HepG2 (cell line): ENCODE results near the gene KDM8. TPM values are rescaled to one million over a fixed set of nuclear protein-coding genes. Genes with fewer than 3 reads are reported as not detected.
A peak's percentile ranks its signal among the peaks of the same experiment; 100 is the strongest.

Experiments
- ATAC-seq: fragments of 200-7000 bp; cut with Tn5 transposase; 3 replicates; pipeline ENCODE4 v1.9.1; 2020; ENCODE audit warnings: mild to moderate bottlenecking, moderate library complexity
- Bru-seq: library from RNA; stranded (reverse); fragments of 400-500 nt; gene quantifications from one replicate; lab custom pipeline; 2021; lab: Mats Ljungman, UMichigan
- BruChase-seq, 2 experiments: library from RNA; stranded (reverse); fragments of 400-500 nt; gene quantifications; one replicate each; lab custom pipeline; 2021; lab: Mats Ljungman, UMichigan
- BruUV-seq: library from RNA; stranded (reverse); fragments of 400-500 nt; replicated peaks from 2 replicates; lab custom pipeline; 2021; lab: Mats Ljungman, UMichigan
- CTCF ChIA-PET: fragments of 300-600 bp; formaldehyde crosslinking; extraction: SDS; loops from one replicate; lab custom pipeline; 2021; ENCODE audit warnings: low total read pairs, inconsistent platforms, low intra/inter-chr PET ratio; lab: Yijun Ruan, JAX
- POLR2A ChIA-PET: fragments of 350-600 bp; sonication (Branson Sonifier 250); formaldehyde crosslinking; loops from one replicate; lab custom pipeline; 2020; ENCODE audit warnings: antibody characterized with exemption, inconsistent platforms; lab: Yijun Ruan, JAX
- DNase-seq: peaks from one replicate; pipeline ENCODE4 v3.0.0-alpha.2; 2015; ENCODE audit warnings: low spot score
- FAIRE-seq: peaks from 3 replicates; lab custom pipeline; 2011; peaks lifted over from hg19 to GRCh38; lab: Jason Lieb, UNC
- H2AFZ ChIP-seq: one replicate; pipeline ENCODE4 v1.6.1; 2011; ENCODE audit warnings: low read length, inconsistent platforms
- H3K27ac ChIP-seq: fragments of 300-600 bp; 3 replicates; pipeline ENCODE4 v1.8.0; 2011; ENCODE audit warnings: mixed run types, mild to moderate bottlenecking, mixed read lengths, low read length, inconsistent platforms; ENCODE audit not compliant: insufficient read depth; ENCODE audit errors: extremely low read length
- H3K27me3 ChIP-seq, 2 experiments: fragments of 200-600 bp in 1 of 2; 2 replicates in 1 of 2; 3 replicates in 1 of 2; pipeline versions ENCODE4 v1.6.0 to v1.8.0; 2011; ENCODE audit warnings: low read length in 2 of 2, mild to moderate bottlenecking in 2 of 2, moderate library complexity in 2 of 2, inconsistent platforms in 1 of 2; ENCODE audit not compliant: insufficient read depth in 2 of 2, control insufficient read depth in 1 of 2
- H3K36me3 ChIP-seq, 2 experiments: fragments of 200-600 bp in 1 of 2; replicated peaks in 1 of 2; 2 replicates in 1 of 2; 3 replicates in 1 of 2; pipeline versions ENCODE4 v1.5.1 to v1.8.0; 2011; ENCODE audit warnings: low read length in 2 of 2, inconsistent platforms in 1 of 2; ENCODE audit not compliant: insufficient read depth in 2 of 2, control insufficient read depth in 1 of 2
- H3K4me1 ChIP-seq: 2 replicates; pipeline ENCODE4 v1.5.1; 2012; ENCODE audit warnings: low read length, inconsistent platforms; ENCODE audit not compliant: insufficient read depth
- H3K4me2 ChIP-seq: 2 replicates; pipeline ENCODE4 v1.6.0; 2011; ENCODE audit warnings: low read depth, low read length, inconsistent platforms
- H3K4me3 ChIP-seq, 3 experiments: fragments of 200-600 bp in 1 of 3; sonication (generic), shearing (Covaris generic) in 1 of 3; replicated peaks in 1 of 3; 2 replicates each; pipeline ENCODE4 v1.5.1; 2011 to 2016; ENCODE audit warnings: low read length in 3 of 3, inconsistent platforms in 2 of 3, low read depth in 2 of 3, mild to moderate bottlenecking in 2 of 3, control low read depth in 1 of 3, mixed read lengths in 1 of 3; ENCODE audit not compliant: insufficient read depth in 1 of 3
- H3K79me2 ChIP-seq: one replicate; pipeline ENCODE4 v1.6.1; 2011; ENCODE audit warnings: low read length, inconsistent platforms; ENCODE audit not compliant: insufficient read depth
- H3K9ac ChIP-seq: 2 replicates; pipeline ENCODE4 v1.6.0; 2011; ENCODE audit warnings: mild to moderate bottlenecking, low read depth, low read length, inconsistent platforms; ENCODE audit not compliant: insufficient read depth
- H3K9me3 ChIP-seq: 2 replicates; pipeline ENCODE4 v1.5.1; 2012; ENCODE audit warnings: mild to moderate bottlenecking, low read length
- H4K20me1 ChIP-seq: 2 replicates; pipeline ENCODE4 v1.6.0; 2011; ENCODE audit warnings: inconsistent platforms, mild to moderate bottlenecking, low read length, moderate library complexity; ENCODE audit not compliant: insufficient read depth
- FLYWCH1 ChIP-seq: sonication (generic); formaldehyde crosslinking; IDR thresholded peaks from 2 replicates; pipeline ENCODE4 v1.8.1; 2023; ENCODE audit warnings: mild to moderate bottlenecking, missing genetic modification reagents
- GTF2F1 ChIP-seq: fragments of 150-350 bp; IDR thresholded peaks from 2 replicates; pipeline ENCODE4 v1.6.1; 2014; ENCODE audit warnings: low read length
- JARID2 ChIP-seq: sonication (generic); formaldehyde crosslinking; IDR thresholded peaks from 2 replicates; pipeline ENCODE4 v1.8.1; 2023; ENCODE audit warnings: missing genetic modification reagents, inconsistent platforms; ENCODE audit not compliant: insufficient replicate concordance
- SPEN ChIP-seq: sonication (generic); formaldehyde crosslinking; IDR thresholded peaks from 2 replicates; pipeline ENCODE4 v1.5.1; 2020; ENCODE audit warnings: low read depth, mild to moderate bottlenecking, missing genetic modification reagents
- ZBTB2 ChIP-seq: sonication (generic); formaldehyde crosslinking; IDR thresholded peaks from 2 replicates; pipeline ENCODE4 v1.8.0; 2022; ENCODE audit warnings: low read depth, missing genetic modification reagents
- ZBTB26 ChIP-seq: IDR thresholded peaks from 2 replicates; pipeline ENCODE4 v1.6.1; 2016; ENCODE audit warnings: missing compliant biosample characterization, missing genetic modification reagents, borderline replicate concordance
- ZNF772 ChIP-seq: sonication (generic); formaldehyde crosslinking; IDR thresholded peaks from 2 replicates; pipeline ENCODE4 v1.5.0; 2020; ENCODE audit warnings: mild to moderate bottlenecking, missing genetic modification reagents
- WGBS: methylation state at CpG from one replicate; pipeline ENCODE4 v1.1.6; 2017; ENCODE audit warnings: low lambda C conversion rate; 5-methylcytosine and 5-hydroxymethylcytosine counted together
- in situ Hi-C: cut with HindIII; loops from 2 replicates; pipeline ENCODE4 v1.10.0; 2017; ENCODE audit warnings: low pct_unique_long_range_greater_than_20kb; ENCODE audit not compliant: extremely low pct_ligation_motif_present
- intact Hi-C: fragments of 100-400 bp; cut with micrococcal nuclease; formaldehyde crosslinking; loops from one replicate; pipeline ENCODE4 v1.10.0; 2022; ENCODE audit not compliant: unreplicated experiment
- long read RNA-seq, 2 experiments: library from RNA in 1 of 2; library from polyadenylated mRNA in 1 of 2; stranded (forward) in 1 of 2; unstranded in 1 of 2; transcript quantifications; one replicate each; pipeline ENCODE4 v2.0.0, GENCODE V29; 2019 to 2022
- polyA minus RNA-seq, 3 experiments: library from RNA; depleted of rRNA, polyadenylated mRNA; stranded (reverse); fragments of >200 nt; gene quantifications; 2 replicates each; pipeline ENCODE4 v1.2.3, GENCODE V29; 2011; ENCODE audit warnings: low replicate concordance in 1 of 3
- polyA plus RNA-seq, 8 experiments: library from polyadenylated mRNA; depleted of rRNA in 3 of 8; stranded (reverse) in 7 of 8; unstranded in 1 of 8; fragments of >200 nt; fragmentation: Illumina TruSeq in 4 of 8; extraction: Trizol in 4 of 8; gene quantifications; 2 replicates each; pipeline versions ENCODE4 v1.2.1 to v1.2.3, GENCODE V29; 2011 to 2016; ENCODE audit warnings: low read depth in 4 of 8, missing spikeins in 1 of 8, mixed read lengths in 1 of 8; ENCODE audit not compliant: insufficient read depth in 1 of 8
- total RNA-seq, 5 experiments: library from RNA; depleted of rRNA; stranded (reverse); fragments of >200 nt; fragmentation: Illumina TruSeq; extraction: Trizol; gene quantifications; 2 replicates each; pipeline ENCODE4 v1.2.3, GENCODE V29; 2016; ENCODE audit warnings: low read depth in 1 of 5

Gene KDM8
- total RNA-seq (2016; rRNA removed; fragmentation: Illumina TruSeq; extraction: Trizol) = 5.2 and 8.6 TPM in 2 replicates
- 4.8 and 8.6 TPM in 2 replicates for total RNA-seq (2016; cell fraction: cytosol; rRNA removed; fragmentation: Illumina TruSeq; extraction: Trizol; ENCODE audit: low read depth)
- 6.8 and 8.9 TPM in 2 replicates for total RNA-seq (2016; cell fraction: insoluble cytoplasmic fraction; rRNA removed; fragmentation: Illumina TruSeq; extraction: Trizol)
- 5.4 and 6.5 TPM in 2 replicates for total RNA-seq (2016; cell fraction: membrane; rRNA removed; fragmentation: Illumina TruSeq; extraction: Trizol)
- total RNA-seq (2016; cell fraction: nucleus; rRNA removed; fragmentation: Illumina TruSeq; extraction: Trizol) = 10.5 and 11.8 TPM in 2 replicates
- 3.3 and 4.0 TPM in 2 replicates for polyA plus RNA-seq (2011; rRNA removed)
- polyA plus RNA-seq (2011; cell fraction: cytosol; rRNA removed) = 1.7 and 1.8 TPM in 2 replicates
- polyA plus RNA-seq (2011; cell fraction: nucleus; rRNA removed) = 18.0 and 23.0 TPM in 2 replicates
- 3.3 and 3.7 TPM in 2 replicates for polyA plus RNA-seq (2012)
- 1.4 and 2.0 TPM in 2 replicates for polyA plus RNA-seq (2016; cell fraction: cytosol; fragmentation: Illumina TruSeq; extraction: Trizol; ENCODE audit: low read depth)
- 8.2 and 9.2 TPM in 2 replicates for polyA plus RNA-seq (2016; cell fraction: insoluble cytoplasmic fraction; fragmentation: Illumina TruSeq; extraction: Trizol; ENCODE audit: low read depth)
- polyA plus RNA-seq (2016; cell fraction: membrane; fragmentation: Illumina TruSeq; extraction: Trizol; ENCODE audit: low read depth) = 2.7 and 2.8 TPM in 2 replicates
- polyA plus RNA-seq (2016; cell fraction: nucleus; fragmentation: Illumina TruSeq; extraction: Trizol; ENCODE audit: insufficient read depth, low read depth) = 14.1 and 16.6 TPM in 2 replicates
- 8.5 and 15.7 TPM in 2 replicates for polyA minus RNA-seq (2011; rRNA and poly(A)+ RNA removed; ENCODE audit: low replicate concordance)
- 1.7 and 2.4 TPM in 2 replicates for polyA minus RNA-seq (2011; cell fraction: cytosol; rRNA and poly(A)+ RNA removed)
- polyA minus RNA-seq (2011; cell fraction: nucleus; rRNA and poly(A)+ RNA removed) = 13.1 and 14.7 TPM in 2 replicates
- Bru-seq, nascent RNA = percentile 63 among the genes with signal in this experiment
- BruChase-seq, experiment 1, labeled RNA remaining after a 6-hour chase = percentile 51 among the genes with signal in this experiment
- BruChase-seq, experiment 2, labeled RNA remaining after a 2-hour chase = percentile 58 among the genes with signal in this experiment
- long read RNA-seq, experiment 1, transcript KDM8-201 (8 exons, 2,462 nt) = major isoform, 7 of 8 reads
- long read RNA-seq, experiment 1, partial matches to known transcripts = 1 of 8 reads
- long read RNA-seq, experiment 1, other reads (novel, unspliced or antisense) = 0 of 8 reads
- long read RNA-seq, experiment 2, partial matches to known transcripts = 0 of 3 reads
- long read RNA-seq, experiment 2, other reads (novel, unspliced or antisense) = 1 of 3 reads

GRCh38 chr16:27203507-27204311, at the start of gene KDM8:
TSS of gene KDM8 (plus strand) at chr16:27203526. CDS start at chr16:27210124, 6,598 bp downstream.
- Histone ChIP-seq H3K9me3 (no peaks in the 10 kb centered on the region), H3K79me2 (peaks cover 5% of the 10 kb centered on the region), H3K4me1 (peaks cover 42% of the 10 kb centered on the region), H3K9ac (peak within 1 kb of the TSS; percentile 98), H3K27ac (peak within 1 kb of the TSS; percentile 97), H3K4me3 (peak within 1 kb of the TSS; percentile 70 to 93 (median 90)), H2AFZ (peak within 1 kb of the TSS; percentile 92), H3K36me3 (no peaks in the 10 kb centered on the region), H4K20me1 (no peaks in the 10 kb centered on the region), H3K4me2 (peak within 1 kb of the TSS; percentile 88), H3K27me3 (no peaks in the 10 kb centered on the region; a peak in 1 of 5 replicates)
- intact Hi-C loops = loop anchor here (2.0 kb wide), 1 partner anchor 67 kb away; no protein-coding TSS in a partner anchor
- BruUV-seq = no TSS peak
- FAIRE-seq = peak; percentile 82
- POLR2A ChIA-PET = interaction anchor here (0.6 to 2.1 kb wide), 41 partner anchors 9 to 525 kb away, joined by 3 to 34 read pairs (median 4); partner anchors contain the start of genes GTF3C1, KATNIP and NSMCE1
- ATAC-seq = peak; percentile 93
- DNase-seq = peak; percentile 100
- in situ Hi-C loops = no loop called here
- WGBS = under 1% methylated on average over 32 of the region's 70 CpGs
- CTCF ChIA-PET = no interaction called here
- TF ChIP-seq ZBTB2 (no peak), ZBTB26 (CRISPR knock-in tag) (peak; percentile 69), FLYWCH1 (CRISPR knock-in tag) (no peak), JARID2 (CRISPR knock-in tag) (peak; percentile 50), GTF2F1 (0 out of 2 replicates have a peak, but pooled peaks have one; percentile 70), SPEN (CRISPR knock-in tag) (peak; percentile 93), ZNF772 (CRISPR knock-in tag) (peak; percentile 89)
